ENCODE data around the gene INPP5F.

Gene INPP5F

GRCh38 chr10:119777686-119778085, 51.8 kb downstream of the INPP5F start:
- TF ChIP-seq, protein P1, sequence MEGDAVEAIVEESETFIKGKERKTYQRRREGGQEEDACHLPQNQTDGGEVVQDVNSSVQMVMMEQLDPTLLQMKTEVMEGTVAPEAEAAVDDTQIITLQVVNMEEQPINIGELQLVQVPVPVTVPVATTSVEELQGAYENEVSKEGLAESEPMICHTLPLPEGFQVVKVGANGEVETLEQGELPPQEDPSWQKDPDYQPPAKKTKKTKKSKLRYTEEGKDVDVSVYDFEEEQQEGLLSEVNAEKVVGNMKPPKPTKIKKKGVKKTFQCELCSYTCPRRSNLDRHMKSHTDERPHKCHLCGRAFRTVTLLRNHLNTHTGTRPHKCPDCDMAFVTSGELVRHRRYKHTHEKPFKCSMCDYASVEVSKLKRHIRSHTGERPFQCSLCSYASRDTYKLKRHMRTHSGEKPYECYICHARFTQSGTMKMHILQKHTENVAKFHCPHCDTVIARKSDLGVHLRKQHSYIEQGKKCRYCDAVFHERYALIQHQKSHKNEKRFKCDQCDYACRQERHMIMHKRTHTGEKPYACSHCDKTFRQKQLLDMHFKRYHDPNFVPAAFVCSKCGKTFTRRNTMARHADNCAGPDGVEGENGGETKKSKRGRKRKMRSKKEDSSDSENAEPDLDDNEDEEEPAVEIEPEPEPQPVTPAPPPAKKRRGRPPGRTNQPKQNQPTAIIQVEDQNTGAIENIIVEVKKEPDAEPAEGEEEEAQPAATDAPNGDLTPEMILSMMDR (conservative IDR thresholded peaks at IDR 0.05; ENCODE audit: low read length), result no peak
- DNase-seq (ENCODE audit: low read depth), result no peak
- no peak overlapping the region for H3K4me3 ChIP-seq (ENCODE audit: low read length)

- TF ChIP-seq, protein P1 (conservative IDR thresholded peaks at IDR 0.05; ENCODE audit: low read length), result no peak
- no peak overlapping the region for H3K4me3 ChIP-seq (ENCODE audit: low read length)
- no peak for DNase-seq (ENCODE audit: low read depth)
These were observed 53.1 kb downstream of the INPP5F start for GRCh38 chr10:119778776-119779445.

DNA sequence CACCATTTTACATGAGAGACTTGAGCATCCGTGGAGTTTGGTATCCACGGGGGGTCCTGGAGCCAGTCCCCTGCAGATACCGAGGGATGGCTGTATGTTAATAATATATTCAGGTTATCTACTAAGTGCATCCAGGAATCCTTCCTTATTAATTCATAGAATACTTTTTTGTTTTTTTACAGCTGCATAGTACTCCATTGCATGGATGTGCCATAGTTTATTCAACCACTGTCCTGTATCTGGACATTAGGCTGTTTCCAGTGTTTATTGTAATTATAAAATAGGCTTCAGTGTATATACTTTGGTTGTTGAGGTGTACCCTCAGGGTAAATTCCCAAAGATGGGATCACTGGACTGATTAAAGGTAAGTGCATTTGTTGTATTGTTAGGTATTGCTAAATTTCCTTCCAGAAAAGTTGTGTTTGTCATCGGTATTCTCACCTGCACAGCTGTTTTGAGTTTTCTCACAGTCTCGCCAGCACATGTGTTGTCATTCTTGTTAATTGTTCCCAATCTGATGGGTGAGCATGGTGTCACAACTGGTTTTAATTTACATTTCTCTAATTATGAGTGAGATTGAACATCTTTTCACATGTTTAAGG, 55.1 kb downstream of the INPP5F start:
- H3K4me3 ChIP-seq (ENCODE audit: low read length), result no peak overlapping the region
- TF ChIP-seq, protein P1 (conservative IDR thresholded peaks at IDR 0.05; ENCODE audit: low read length), result no peak
- no peak for DNase-seq (ENCODE audit: low read depth)

GRCh38 chr10:119781498-119781897, 55.6 kb downstream of the INPP5F start:
- H3K4me3 ChIP-seq (ENCODE audit: low read length), result no peak overlapping the region
- no peak for DNase-seq (ENCODE audit: low read depth)
- TF ChIP-seq, protein P1 (conservative IDR thresholded peaks at IDR 0.05; ENCODE audit: low read length), result no peak

GRCh38 chr10:119782981-119783664, 57.3 kb downstream of the INPP5F start:
- no peak overlapping the region for H3K4me3 ChIP-seq (ENCODE audit: low read length)
- TF ChIP-seq, protein P1 (conservative IDR thresholded peaks at IDR 0.05; ENCODE audit: low read length), result no peak
- peak; percentile 59 for DNase-seq (ENCODE audit: low read depth)

DNA sequence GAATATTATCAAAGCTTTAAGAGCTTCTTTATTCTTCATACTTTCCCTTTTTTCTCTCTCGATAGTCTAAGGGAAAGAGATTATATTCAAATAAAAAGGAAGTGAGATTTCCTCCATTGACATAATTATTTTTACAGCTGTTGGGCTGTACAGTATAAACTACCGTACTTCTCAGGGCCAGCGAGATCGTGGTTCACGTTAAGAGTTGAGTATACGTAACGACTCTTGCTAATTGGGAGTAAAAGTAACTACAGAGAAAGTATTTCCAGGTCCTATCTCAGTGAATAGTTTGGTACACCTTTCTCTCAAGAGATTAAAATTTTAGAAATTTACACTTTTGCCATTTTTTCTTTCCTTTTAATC, 57.8 kb downstream of the INPP5F start:
- TF ChIP-seq, protein P1 (conservative IDR thresholded peaks at IDR 0.05; ENCODE audit: low read length), result no peak
- no peak for DNase-seq (ENCODE audit: low read depth)
- no peak overlapping the region for H3K4me3 ChIP-seq (ENCODE audit: low read length)

Data from AG10803 (cell line).